Mononuclear cell (primary cell): ENCODE data around the gene ITSN1. TPM values are rescaled to one million over a fixed set of nuclear protein-coding genes. Genes with fewer than 3 reads are reported as not detected.
"Not testable (repeated sequence)": the region's sequence is repeated elsewhere in the genome, so short reads cannot be mapped to it uniquely, and the experiment has no call there.

Source experiments
- H3K27me3 ChIP-seq: 2 replicates; pipeline ENCODE4 v1.6.0; 2011; ENCODE audit warnings: low read length, control low read depth; ENCODE audit not compliant: insufficient read depth
- H3K4me1 ChIP-seq: 2 replicates; pipeline ENCODE4 v1.5.1; 2011; ENCODE audit warnings: mild to moderate bottlenecking, low read length, control low read depth; ENCODE audit not compliant: insufficient read depth
- H3K4me3 ChIP-seq: 2 replicates; pipeline ENCODE4 v1.5.1; 2011; ENCODE audit warnings: mild to moderate bottlenecking, low read length, moderate library complexity
- H3K9me3 ChIP-seq: 2 replicates; pipeline ENCODE4 v1.5.1; 2011; ENCODE audit warnings: low read depth, mild to moderate bottlenecking, control low read depth, low read length
- total RNA-seq: library from RNA; depleted of rRNA; stranded (reverse); fragments of >200 nt; gene quantifications from one replicate; pipeline ENCODE4 v1.2.3, GENCODE V29; 2012

ITSN1 gene
- total RNA-seq, 1 donor = 2.1 TPM

GRCh38 chr21:33708874-33709273 lies 66.6 kb downstream of the ITSN1 start:
- no peak overlapping the region for H3K4me3 ChIP-seq
- no peaks in the 10 kb centered on the region for H3K9me3 ChIP-seq
- H3K4me1 ChIP-seq = no peaks in the 10 kb centered on the region
- H3K27me3 ChIP-seq = no peaks in the 10 kb centered on the region

DNA sequence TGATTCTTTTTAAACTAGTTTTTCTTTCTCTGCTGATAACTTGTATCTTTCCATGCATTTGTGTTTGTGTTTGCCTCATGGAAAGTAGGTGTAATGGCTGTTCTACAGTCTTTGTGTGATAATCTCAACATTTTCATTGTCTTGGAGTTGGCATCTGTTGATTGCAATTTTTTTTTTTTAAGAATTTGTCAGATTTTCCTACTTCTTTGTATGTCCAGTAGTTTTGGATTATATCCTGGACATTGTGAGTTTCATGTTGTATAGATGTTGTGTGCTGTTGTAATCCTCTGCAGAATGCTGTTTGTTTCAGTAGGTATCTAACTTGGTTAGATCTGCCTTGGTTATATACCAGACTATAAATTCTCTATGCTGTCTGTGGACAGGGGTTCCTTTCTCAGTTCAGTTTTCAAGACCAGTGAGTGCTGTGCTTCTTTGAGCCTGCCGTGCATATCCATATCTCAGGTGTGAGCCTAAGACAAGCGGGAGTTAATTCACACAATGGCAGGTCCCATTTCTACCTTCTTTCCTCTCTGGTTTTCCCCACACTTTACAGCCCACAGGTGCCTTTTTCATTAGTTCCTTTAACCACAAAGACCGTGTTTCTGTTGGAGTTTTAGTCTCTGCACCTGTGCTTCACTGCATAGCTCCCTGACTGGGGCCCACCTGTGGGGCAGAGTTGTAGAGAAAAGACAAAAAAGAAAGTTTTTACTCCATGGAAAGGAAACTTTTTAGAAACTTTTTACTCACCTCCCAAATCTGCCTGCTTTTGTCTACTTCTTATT lies 69.9 kb downstream of the ITSN1 start:
- Histone ChIP-seq H3K4me1 (no peaks in the 10 kb centered on the region), H3K27me3 (no peaks in the 10 kb centered on the region), H3K4me3 (no peak overlapping the region), H3K9me3 (no peaks in the 10 kb centered on the region)

GRCh38 chr21:33721081-33721480 lies 78.8 kb downstream of the ITSN1 start:
- H3K27me3 ChIP-seq = no peaks in the 10 kb centered on the region
- no peaks in the 10 kb centered on the region for H3K4me1 ChIP-seq
- no peak overlapping the region for H3K4me3 ChIP-seq
- no peaks in the 10 kb centered on the region for H3K9me3 ChIP-seq

DNA sequence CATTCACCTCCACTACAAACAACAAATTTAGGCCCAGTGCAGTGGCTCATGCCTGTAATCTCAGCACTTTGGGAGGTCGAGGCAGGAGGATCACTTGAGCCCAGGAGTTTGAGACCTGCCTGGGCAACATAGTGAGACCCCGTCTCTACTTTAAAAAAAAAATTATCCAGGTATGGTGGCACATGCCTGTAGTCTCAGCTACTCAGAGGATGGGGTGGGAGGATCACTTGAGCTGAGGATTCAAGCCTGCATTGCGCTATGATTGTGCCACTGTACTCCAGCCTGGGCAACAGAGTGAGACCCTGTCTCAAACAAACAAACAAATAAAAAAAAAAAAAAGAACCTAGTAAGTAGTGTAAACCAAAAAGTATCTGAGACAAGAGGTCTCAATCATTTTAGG lies 86.8 kb downstream of the ITSN1 start:
- H3K4me1 ChIP-seq, H3K27me3 ChIP-seq, H3K9me3 ChIP-seq, H3K4me3 ChIP-seq: not testable (repeated sequence)

- no peak overlapping the region for H3K4me3 ChIP-seq
- no peaks in the 10 kb centered on the region for H3K4me1 ChIP-seq
- no peaks in the 10 kb centered on the region for H3K27me3 ChIP-seq
- H3K9me3 ChIP-seq = no peaks in the 10 kb centered on the region
These were observed 87.3 kb downstream of the ITSN1 start for GRCh38 chr21:33729641-33730040.

DNA sequence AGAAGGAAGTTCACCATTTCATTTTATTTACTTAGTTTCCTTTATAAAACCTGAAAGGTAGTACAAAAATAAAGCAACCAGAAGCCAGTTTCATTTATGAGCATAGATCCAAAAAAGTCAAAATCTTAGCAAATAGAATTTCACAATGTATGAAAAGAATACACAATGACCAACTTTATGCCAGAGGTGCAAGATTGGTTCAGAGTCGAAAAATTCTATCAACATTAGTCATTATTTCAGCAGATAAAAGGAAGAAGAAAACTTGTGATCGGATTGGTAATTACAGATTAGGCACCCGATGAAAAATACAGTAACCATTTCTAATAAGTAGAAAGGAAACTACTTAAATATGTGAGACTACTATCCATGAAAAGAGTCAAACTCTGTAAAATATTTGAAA lies 89.1 kb downstream of the ITSN1 start:
- Histone ChIP-seq H3K27me3 (no peaks in the 10 kb centered on the region), H3K4me3 (no peak overlapping the region), H3K9me3 (no peaks in the 10 kb centered on the region), H3K4me1 (no peaks in the 10 kb centered on the region)

DNA sequence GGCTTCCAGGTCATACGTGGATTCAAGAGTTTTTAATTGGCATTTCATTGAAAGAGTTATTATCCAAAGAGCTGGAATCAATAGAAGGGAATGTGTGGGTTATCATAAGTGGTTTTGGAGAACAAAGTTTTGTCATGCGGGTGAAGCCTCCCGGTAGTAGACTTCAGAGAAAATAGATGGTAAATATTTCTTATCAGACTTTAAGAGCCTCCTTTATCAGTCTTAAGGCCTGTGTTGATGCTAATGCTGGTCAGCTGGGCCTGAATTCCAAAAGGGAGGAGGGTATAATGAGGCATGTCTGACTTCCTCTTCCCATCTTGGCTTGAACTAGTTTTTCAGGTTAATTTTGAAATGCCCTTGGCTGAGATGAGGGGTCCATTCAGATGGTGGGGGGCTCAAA lies 89.7 kb downstream of the ITSN1 start:
- no peaks in the 10 kb centered on the region for H3K27me3 ChIP-seq
- H3K4me1 ChIP-seq = no peaks in the 10 kb centered on the region
- no peak overlapping the region for H3K4me3 ChIP-seq
- H3K9me3 ChIP-seq = no peaks in the 10 kb centered on the region

- H3K27me3 ChIP-seq = no peaks in the 10 kb centered on the region
- no peaks in the 10 kb centered on the region for H3K4me1 ChIP-seq
- no peak overlapping the region for H3K4me3 ChIP-seq
- H3K9me3 ChIP-seq = no peaks in the 10 kb centered on the region
These were observed 91.3 kb downstream of the ITSN1 start for GRCh38 chr21:33733601-33734000.

DNA sequence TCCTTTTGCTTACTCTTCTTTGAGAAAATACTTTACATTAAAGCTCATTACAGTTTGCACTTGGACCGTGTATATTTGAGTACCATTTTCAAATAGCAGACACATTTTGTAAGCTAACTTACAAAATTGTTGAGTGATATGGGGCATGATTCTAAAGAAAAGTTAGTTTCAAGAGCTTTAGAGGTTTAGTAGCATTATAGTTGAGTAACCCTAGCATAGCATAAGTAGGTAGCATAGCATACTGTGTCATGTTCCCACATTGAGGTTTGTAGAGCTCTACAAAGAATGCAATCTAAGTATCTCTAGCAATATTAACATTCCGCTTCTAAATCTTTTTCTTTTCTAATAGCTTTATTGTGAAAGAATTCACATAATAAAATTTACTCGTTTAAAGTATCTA lies 92.0 kb downstream of the ITSN1 start:
- Histone ChIP-seq H3K4me1 (no peaks in the 10 kb centered on the region), H3K27me3 (no peaks in the 10 kb centered on the region), H3K4me3 (no peak overlapping the region), H3K9me3 (no peaks in the 10 kb centered on the region)

DNA sequence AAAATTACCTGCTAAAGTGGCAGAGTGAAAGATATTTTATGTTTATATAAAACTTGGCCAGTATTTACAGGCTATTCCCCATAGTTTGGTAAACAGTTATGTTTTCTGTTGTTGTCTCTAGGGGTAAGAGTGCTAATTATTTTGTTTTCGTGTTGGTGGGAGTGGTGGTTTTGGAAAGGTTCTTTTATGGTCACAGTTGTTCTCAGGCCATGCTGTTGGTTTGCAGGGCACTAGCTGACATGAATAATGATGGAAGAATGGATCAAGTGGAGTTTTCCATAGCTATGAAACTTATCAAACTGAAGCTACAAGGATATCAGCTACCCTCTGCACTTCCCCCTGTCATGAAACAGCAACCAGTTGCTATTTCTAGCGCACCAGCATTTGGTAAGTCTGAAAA lies 92.5 kb downstream of the ITSN1 start:
- Histone ChIP-seq H3K27me3 (no peaks in the 10 kb centered on the region), H3K9me3 (no peaks in the 10 kb centered on the region), H3K4me3 (no peak overlapping the region), H3K4me1 (no peaks in the 10 kb centered on the region)

GRCh38 chr21:33736569-33736968 lies 94.3 kb downstream of the ITSN1 start:
- no peaks in the 10 kb centered on the region for H3K4me1 ChIP-seq
- no peaks in the 10 kb centered on the region for H3K27me3 ChIP-seq
- H3K4me3 ChIP-seq = no peak overlapping the region
- no peaks in the 10 kb centered on the region for H3K9me3 ChIP-seq

GRCh38 chr21:33739701-33740100 lies 97.4 kb downstream of the ITSN1 start:
- Histone ChIP-seq H3K9me3 (no peaks in the 10 kb centered on the region), H3K4me1 (no peaks in the 10 kb centered on the region), H3K4me3 (no peak overlapping the region), H3K27me3 (no peaks in the 10 kb centered on the region)

DNA sequence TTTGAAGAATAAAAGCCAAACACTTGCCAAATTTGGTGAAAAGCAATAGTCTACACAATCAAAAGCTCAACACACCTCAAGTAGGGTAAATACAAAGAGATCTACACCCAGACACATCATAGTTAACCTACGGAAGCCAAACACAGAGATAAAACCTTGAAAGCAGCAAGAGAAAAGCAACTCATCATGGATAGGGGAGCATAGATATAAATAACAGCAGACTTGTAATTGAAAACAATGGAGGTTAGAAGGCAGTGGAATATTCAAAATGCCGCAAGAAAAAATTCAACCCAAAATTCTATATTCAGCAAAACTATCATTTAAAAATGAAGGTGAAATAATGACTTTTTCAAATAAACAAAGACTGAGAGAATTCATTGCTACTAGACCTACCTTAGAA lies 105.1 kb downstream of the ITSN1 start:
- no peak overlapping the region for H3K4me3 ChIP-seq
- H3K4me1 ChIP-seq = no peaks in the 10 kb centered on the region
- no peaks in the 10 kb centered on the region for H3K27me3 ChIP-seq
- H3K9me3 ChIP-seq = peaks cover 7% of the 10 kb centered on the region

GRCh38 chr21:33748903-33749302 lies 106.6 kb downstream of the ITSN1 start:
- Histone ChIP-seq H3K27me3 (no peaks in the 10 kb centered on the region), H3K4me1 (no peaks in the 10 kb centered on the region), H3K9me3 (peaks cover 7% of the 10 kb centered on the region), H3K4me3 (no peak overlapping the region)

- H3K4me1 ChIP-seq = no peaks in the 10 kb centered on the region
- H3K9me3 ChIP-seq = peaks cover 7% of the 10 kb centered on the region
- no peak overlapping the region for H3K4me3 ChIP-seq
- no peaks in the 10 kb centered on the region for H3K27me3 ChIP-seq
These were observed 107.7 kb downstream of the ITSN1 start for GRCh38 chr21:33750017-33750416.

- H3K27me3 ChIP-seq = no peaks in the 10 kb centered on the region
- H3K9me3 ChIP-seq = peaks cover 7% of the 10 kb centered on the region
- H3K4me1 ChIP-seq = no peaks in the 10 kb centered on the region
- no peak overlapping the region for H3K4me3 ChIP-seq
These were observed 108.8 kb downstream of the ITSN1 start for GRCh38 chr21:33751120-33751519.
